Central memory CD8-positive, alpha-beta T cell (primary cell): ENCODE data around the gene ADAMTS16.

ENCODE experiments used
- ATAC-seq: fragments of 150-1000 bp; cut with Tn5 transposase; replicated peaks from 2 replicates; pipeline ENCODE4 v1.10.0; 2022; ENCODE audit warnings: mild to moderate bottlenecking, moderate FRiP score, moderate number of reproducible peaks; ENCODE audit not compliant: poor library complexity, severe bottlenecking; ENCODE audit errors: extremely low read depth
- DNase-seq, 2 donors: peaks; one replicate each; pipeline ENCODE4 v3.0.0; 2021; ENCODE audit warnings: low spot score in 2 of 2
- H3K27ac Mint-ChIP-seq: one replicate; pipeline ENCODE4 v1.8.0; 2022; ENCODE audit warnings: low read depth, mild to moderate bottlenecking, moderate library complexity, mixed read lengths
- H3K27me3 Mint-ChIP-seq: one replicate; pipeline ENCODE4 v1.8.0; 2022; ENCODE audit warnings: mixed read lengths
- H3K36me3 Mint-ChIP-seq: one replicate; pipeline ENCODE4 v1.8.0; 2022; ENCODE audit warnings: mild to moderate bottlenecking, moderate library complexity, mixed read lengths; ENCODE audit not compliant: insufficient read depth
- H3K4me1 Mint-ChIP-seq: one replicate; pipeline ENCODE4 v1.8.0; 2022; ENCODE audit warnings: mixed read lengths
- H3K4me3 Mint-ChIP-seq: one replicate; pipeline ENCODE4 v1.8.0; 2022; ENCODE audit warnings: mild to moderate bottlenecking, moderate library complexity, mixed read lengths
- H3K9me3 Mint-ChIP-seq: one replicate; pipeline ENCODE4 v1.8.0; 2022; ENCODE audit warnings: mixed read lengths

The ADAMTS16 gene

DNA sequence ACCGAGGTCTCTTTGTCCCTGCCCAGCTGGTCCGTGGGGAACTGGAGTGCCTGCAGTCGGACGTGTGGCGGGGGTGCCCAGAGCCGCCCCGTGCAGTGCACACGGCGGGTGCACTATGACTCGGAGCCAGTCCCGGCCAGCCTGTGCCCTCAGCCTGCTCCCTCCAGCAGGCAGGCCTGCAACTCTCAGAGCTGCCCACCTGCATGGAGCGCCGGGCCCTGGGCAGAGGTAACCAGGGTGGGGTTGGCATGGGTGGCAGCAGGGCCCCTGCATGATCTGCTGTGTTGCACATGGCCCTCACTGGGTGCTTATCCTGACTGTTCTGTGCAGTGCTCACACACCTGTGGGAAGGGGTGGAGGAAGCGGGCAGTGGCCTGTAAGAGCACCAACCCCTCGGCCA lies 163.1 kb downstream of the ADAMTS16 start:
- Mint-ChIP-seq H3K4me1 (no peaks in the 10 kb centered on the region), H3K9me3 (peaks cover 19% of the 10 kb centered on the region), H3K4me3 (no peak overlapping the region), H3K27me3 (no peaks in the 10 kb centered on the region), H3K36me3 (peaks cover 2% of the 10 kb centered on the region), H3K27ac (no peak overlapping the region)
- no peak for DNase-seq
- no peak for ATAC-seq

DNA sequence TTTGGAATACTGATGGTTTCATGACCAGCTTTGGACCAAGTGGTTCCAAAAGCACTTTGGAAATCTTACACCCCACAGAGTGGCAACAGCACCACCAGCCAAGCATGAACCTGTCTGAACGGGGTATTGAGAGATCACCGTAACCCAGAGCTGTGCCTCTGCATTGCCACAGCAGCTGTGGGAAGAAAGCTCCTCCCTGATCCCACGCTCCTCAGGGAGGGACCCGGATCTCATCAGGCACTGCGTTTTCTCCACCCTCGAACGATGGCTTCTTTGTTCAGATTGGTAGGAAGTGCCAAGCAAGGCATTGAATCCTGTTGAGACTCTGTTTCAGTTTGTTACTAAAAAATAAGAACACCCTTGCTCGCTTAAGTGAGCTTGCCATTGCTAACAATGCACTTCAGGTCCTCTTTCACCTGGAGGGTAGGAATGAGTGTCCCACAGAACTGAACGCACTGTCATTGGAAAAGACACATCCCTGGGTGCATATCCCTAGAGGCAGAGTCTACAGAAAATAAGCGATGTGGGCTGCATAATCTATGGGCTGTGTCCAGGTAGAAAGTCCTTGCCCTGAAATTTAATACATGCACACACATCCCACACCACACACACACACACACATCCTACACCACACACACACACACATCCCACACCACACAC lies 164.4 kb downstream of the ADAMTS16 start:
- Mint-ChIP-seq H3K27ac (no peak overlapping the region), H3K4me3 (no peak overlapping the region), H3K4me1 (no peaks in the 10 kb centered on the region), H3K36me3 (peaks cover 2% of the 10 kb centered on the region), H3K27me3 (no peaks in the 10 kb centered on the region), H3K9me3 (peaks cover 19% of the 10 kb centered on the region)
- ATAC-seq: no peak
- no peak for DNase-seq

DNA sequence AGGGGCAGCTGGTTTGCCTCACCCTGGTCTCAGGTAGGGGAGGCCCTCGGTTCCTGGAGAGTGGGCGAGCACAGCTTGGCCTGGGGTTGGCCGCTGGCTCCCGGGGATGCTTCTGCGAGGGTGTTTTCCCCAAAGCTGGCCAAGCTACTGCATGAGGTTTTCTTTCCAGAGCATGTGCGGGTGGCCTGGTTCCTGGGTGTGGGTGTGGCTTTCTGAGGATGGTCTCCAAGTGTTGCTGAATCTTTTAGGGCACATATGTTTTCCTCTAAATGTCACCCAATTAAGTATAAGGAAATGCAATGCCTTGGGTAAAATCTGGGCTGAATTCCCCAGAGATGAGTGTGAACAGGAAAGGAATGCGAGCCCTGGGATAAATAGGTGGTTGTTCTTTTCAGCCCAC lies 166.6 kb downstream of the ADAMTS16 start:
- DNase-seq: no peak
- no peak for ATAC-seq
- H3K27ac Mint-ChIP-seq: no peak overlapping the region

DNA sequence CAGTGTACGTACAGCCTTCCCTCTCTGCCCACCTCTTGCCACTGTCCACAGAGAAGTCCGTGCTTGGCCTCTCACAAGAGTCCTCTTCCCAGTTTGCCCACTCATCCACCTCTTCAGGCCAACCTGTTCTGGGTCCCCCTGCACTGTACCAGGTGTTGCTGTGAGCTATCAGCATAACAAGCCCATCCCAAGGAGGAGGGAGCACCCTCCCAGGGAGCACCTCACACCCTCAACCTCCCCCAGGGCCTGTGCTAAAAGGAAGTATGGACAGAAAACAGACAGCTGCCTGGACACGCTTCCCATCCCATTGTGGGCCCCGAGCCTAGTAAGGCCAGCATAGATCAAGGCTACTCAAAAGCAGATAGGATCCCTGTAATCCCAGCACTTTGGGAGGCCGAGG lies 168.2 kb downstream of the ADAMTS16 start:
- Mint-ChIP-seq H3K27me3 (no peaks in the 10 kb centered on the region), H3K4me1 (no peaks in the 10 kb centered on the region), H3K36me3 (peaks cover 4% of the 10 kb centered on the region), H3K4me3 (no peak overlapping the region), H3K27ac (no peak overlapping the region), H3K9me3 (peaks cover 12% of the 10 kb centered on the region)
- ATAC-seq (no peak), DNase-seq (no peak)

More for the DNA sequence above, 166.6 kb downstream of the ADAMTS16 start:
- Mint-ChIP-seq H3K4me3 (no peak overlapping the region), H3K9me3 (peaks cover 19% of the 10 kb centered on the region), H3K4me1 (no peaks in the 10 kb centered on the region), H3K36me3 (peaks cover 4% of the 10 kb centered on the region), H3K27me3 (no peaks in the 10 kb centered on the region)

DNA sequence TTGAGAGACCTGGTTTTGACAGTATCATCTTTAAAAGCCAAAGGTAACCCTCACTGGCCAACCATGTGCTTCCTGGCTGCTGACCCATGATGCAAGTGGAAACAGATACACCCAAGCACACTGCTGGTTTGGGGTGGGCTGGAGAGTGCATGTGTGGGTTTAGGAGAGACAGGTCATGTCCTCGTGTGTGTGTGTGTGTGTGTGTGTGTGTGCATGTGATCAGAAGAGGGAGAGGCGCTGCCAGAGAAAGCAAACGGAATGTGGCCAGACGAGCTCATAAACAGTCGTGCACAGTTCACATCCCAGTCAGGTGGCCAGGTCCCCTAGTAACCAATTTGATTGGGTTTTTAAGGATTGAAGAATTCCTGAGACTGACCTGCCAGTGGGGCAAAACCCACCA lies 169.5 kb downstream of the ADAMTS16 start:
- Mint-ChIP-seq H3K4me3 (no peak overlapping the region), H3K9me3 (peaks cover 6% of the 10 kb centered on the region), H3K4me1 (no peaks in the 10 kb centered on the region), H3K36me3 (peaks cover 4% of the 10 kb centered on the region), H3K27me3 (no peaks in the 10 kb centered on the region), H3K27ac (no peak overlapping the region)
- ATAC-seq: no peak
- DNase-seq: no peak

DNA sequence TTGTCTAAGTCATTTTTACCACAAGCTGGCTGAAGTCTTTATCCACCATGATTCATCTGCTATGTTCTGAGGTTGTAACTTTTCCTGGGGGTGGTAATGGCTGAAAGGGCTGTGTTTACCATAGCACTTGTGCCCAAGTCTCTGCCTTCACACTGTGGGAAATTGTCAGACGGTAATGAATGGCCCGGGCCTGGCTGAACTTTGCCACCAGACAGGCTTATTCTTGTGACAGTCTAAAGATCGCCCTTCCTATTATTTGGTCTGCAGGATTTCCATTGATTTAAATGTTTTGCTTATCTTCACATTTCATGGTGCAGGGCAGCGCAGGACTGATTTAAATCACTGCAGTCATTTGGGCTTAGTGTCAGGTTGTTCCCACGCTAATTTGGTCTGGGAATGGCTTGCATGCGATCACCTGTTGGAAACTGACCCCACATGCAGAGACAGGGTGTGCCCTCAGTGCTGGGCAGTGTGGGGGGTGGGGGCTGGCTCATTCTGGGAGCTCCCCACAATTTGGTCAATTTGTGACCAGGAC lies 173.0 kb downstream of the ADAMTS16 start:
- DNase-seq (no peak), ATAC-seq (no peak)
- no peaks in the 10 kb centered on the region for H3K4me1 Mint-ChIP-seq
- no peaks in the 10 kb centered on the region for H3K27me3 Mint-ChIP-seq
- no peak overlapping the region for H3K4me3 Mint-ChIP-seq
- H3K36me3 Mint-ChIP-seq: peaks cover 1% of the 10 kb centered on the region
- H3K9me3 Mint-ChIP-seq: no peaks in the 10 kb centered on the region
- H3K27ac Mint-ChIP-seq: no peak overlapping the region

DNA sequence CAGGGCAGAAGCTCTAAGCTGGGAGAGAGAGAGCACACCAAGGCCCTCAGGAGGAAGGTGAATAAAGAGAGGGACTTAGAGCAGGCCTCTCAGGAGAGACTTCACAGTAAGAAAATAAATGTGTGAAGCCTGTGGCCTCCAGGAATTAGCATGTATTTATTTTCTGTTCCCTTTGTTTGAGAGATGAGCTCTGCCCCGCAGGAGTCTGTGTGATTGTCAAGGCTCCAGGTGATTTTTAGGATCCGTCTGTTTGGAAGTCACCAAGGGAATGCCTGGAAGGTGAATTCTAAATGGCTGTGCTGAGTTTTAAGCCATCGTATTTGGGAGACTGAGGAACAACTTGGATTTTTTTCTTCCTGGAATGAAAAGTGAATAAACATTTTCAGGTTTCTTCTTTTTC lies 174.0 kb downstream of the ADAMTS16 start:
- Mint-ChIP-seq H3K4me3 (no peak overlapping the region), H3K36me3 (peaks cover 1% of the 10 kb centered on the region), H3K4me1 (no peaks in the 10 kb centered on the region), H3K9me3 (no peaks in the 10 kb centered on the region), H3K27ac (no peak overlapping the region), H3K27me3 (no peaks in the 10 kb centered on the region)
- DNase-seq (no peak), ATAC-seq (no peak)

DNA sequence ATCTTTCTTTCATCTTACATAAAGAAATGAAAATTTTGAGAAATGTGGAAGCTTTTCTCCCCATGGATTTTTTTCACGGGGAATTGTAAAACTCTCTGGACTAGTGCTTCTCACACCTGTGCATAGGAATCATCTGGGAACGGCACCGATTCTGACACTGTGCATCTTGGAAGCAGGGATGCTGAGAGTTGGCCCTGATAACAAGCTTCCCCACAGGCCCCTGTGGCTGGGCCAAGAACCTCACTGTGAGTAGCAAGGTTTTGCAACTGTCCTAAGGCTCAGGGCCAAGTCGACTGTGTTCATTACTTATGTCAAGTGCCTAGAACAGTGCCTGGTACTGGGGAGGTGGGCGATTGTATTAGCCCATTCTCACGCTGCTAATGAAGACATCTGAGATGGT lies 174.5 kb downstream of the ADAMTS16 start:
- no peak overlapping the region for H3K27ac Mint-ChIP-seq
- no peak overlapping the region for H3K4me3 Mint-ChIP-seq
- no peaks in the 10 kb centered on the region for H3K27me3 Mint-ChIP-seq
- no peak for DNase-seq
- H3K9me3 Mint-ChIP-seq: no peaks in the 10 kb centered on the region
- no peaks in the 10 kb centered on the region for H3K4me1 Mint-ChIP-seq
- no peak for ATAC-seq
- H3K36me3 Mint-ChIP-seq: peaks cover 1% of the 10 kb centered on the region

DNA sequence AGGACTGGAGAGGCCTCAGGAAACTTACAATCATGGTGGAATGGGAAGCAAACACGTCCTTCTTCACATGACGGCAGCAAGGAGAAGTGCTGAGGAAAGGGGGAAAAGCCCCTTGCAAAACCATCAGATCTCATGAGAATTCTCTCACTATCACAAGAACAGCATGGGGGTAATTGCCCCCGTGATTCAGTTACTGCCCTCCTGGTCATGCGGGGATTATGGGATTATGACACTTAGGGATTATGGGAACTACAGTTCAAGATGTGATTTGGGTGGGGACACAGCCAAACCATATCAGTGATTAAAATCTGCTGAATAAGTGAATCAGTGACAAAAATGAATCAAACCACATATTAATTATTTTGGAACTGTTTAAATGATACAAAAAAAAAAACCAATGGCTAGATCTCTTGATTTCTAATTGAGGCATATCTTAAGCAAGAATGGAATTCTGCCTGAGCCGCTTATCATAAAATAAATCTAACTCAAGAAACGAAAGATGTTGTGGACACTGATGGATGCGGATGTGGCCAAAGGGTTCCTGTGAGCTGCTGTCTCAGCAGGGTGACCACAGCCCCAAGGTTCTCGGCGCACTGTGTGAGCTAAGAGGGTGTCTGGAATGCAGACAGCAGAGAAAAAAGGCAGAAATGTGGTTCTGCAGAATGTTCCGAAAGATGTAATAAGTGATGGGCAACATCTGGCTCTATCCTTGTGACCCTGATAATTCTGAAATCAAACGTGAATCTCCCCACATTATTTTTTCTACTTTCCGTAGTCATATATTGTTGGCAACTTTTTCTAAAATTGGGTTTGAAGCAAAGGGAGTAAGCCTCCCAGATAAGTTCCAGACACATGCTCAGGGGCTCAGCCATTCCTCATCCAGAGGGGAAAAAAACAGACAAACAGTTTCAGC lies 175.2 kb downstream of the ADAMTS16 start:
- H3K27ac Mint-ChIP-seq: no peak overlapping the region
- no peaks in the 10 kb centered on the region for H3K9me3 Mint-ChIP-seq
- no peak overlapping the region for H3K4me3 Mint-ChIP-seq
- ATAC-seq: no peak
- peaks cover 1% of the 10 kb centered on the region for H3K36me3 Mint-ChIP-seq
- DNase-seq: no peak
- H3K27me3 Mint-ChIP-seq: no peaks in the 10 kb centered on the region
- H3K4me1 Mint-ChIP-seq: no peaks in the 10 kb centered on the region

DNA sequence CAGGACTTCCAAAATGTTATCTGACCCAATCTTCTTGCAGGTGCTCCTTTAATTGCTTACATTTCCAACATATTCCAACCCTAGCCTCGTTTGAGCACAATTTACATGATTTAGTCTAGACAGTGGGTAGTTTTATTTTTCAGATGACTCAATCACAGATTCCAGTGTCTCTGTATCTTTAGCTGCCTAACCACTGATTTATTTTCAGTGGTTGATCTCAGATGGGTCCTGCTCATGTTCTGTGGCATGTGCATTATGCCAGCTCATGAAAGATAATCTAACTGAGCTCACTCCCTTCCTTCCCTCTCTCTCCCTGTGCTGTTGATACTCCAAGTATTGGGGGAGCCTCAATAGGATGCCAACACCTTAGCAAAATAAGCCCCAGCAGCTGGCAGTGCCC lies 176.2 kb downstream of the ADAMTS16 start:
- Mint-ChIP-seq H3K9me3 (peaks cover 3% of the 10 kb centered on the region), H3K4me1 (no peaks in the 10 kb centered on the region), H3K36me3 (no peaks in the 10 kb centered on the region), H3K27me3 (no peaks in the 10 kb centered on the region), H3K4me3 (no peak overlapping the region), H3K27ac (no peak overlapping the region)
- ATAC-seq: no peak
- no peak for DNase-seq

DNA sequence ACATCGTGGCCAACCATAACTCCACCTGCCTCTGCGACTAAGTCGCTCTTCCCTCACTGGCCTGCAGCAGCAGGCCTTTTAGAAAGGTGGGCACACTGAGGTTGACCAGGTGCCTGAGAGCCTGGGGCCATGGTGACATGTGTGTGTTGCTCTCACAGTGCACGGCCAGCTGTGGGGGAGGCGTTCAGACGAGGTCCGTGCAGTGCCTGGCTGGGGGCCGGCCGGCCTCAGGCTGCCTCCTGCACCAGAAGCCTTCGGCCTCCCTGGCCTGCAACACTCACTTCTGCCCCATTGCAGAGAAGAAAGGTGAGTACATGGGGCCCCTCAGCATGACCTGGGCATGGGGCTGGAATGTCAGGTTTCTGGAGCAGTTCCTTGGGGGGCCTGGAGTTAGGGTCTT lies 177.8 kb downstream of the ADAMTS16 start:
- ATAC-seq (no peak), DNase-seq (no peak)
- Mint-ChIP-seq H3K9me3 (peaks cover 8% of the 10 kb centered on the region), H3K27ac (no peak overlapping the region), H3K36me3 (no peaks in the 10 kb centered on the region), H3K27me3 (no peaks in the 10 kb centered on the region), H3K4me1 (no peaks in the 10 kb centered on the region), H3K4me3 (no peak overlapping the region)

DNA sequence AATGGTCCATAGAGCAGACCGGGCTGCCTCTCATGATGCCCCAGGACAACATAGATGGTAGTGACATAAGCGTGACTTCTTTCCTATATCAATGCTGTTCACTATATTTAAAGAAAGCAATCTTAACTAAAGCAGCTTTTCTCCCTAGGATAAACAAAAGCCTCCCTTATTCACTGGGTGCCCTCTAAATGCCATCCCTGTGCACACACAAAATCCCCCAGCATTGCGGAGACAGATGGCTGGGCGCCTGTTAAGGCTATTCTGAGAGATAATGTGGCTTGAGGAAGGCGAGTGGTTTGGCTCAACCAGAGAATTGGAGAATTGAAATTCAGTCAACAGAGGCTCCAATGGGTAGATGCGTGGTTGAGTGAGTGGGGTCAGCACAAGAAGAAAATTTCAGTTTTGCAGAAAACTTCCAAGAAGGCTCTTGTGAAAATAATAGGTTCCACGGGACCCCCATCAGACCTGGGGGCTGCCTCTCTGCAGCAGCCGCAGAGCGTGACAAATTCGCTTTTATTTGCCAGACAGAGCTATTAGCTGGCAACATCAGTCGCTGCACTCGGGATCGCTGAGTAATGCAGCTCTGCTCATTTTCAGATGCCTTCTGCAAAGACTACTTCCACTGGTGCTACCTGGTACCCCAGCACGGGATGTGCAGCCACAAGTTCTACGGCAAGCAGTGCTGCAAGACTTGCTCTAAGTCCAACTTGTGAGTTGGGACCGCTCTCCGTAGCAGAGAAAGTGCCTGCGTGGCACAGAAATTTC lies 178.5 kb downstream of the ADAMTS16 start:
- Mint-ChIP-seq H3K4me1 (no peaks in the 10 kb centered on the region), H3K27ac (no peak overlapping the region), H3K4me3 (no peak overlapping the region), H3K36me3 (no peaks in the 10 kb centered on the region), H3K9me3 (peaks cover 8% of the 10 kb centered on the region), H3K27me3 (no peaks in the 10 kb centered on the region)
- ATAC-seq: no peak
- DNase-seq: no peak
